ENCODE data around the gene ARID1B.

ARID1B gene

DNA sequence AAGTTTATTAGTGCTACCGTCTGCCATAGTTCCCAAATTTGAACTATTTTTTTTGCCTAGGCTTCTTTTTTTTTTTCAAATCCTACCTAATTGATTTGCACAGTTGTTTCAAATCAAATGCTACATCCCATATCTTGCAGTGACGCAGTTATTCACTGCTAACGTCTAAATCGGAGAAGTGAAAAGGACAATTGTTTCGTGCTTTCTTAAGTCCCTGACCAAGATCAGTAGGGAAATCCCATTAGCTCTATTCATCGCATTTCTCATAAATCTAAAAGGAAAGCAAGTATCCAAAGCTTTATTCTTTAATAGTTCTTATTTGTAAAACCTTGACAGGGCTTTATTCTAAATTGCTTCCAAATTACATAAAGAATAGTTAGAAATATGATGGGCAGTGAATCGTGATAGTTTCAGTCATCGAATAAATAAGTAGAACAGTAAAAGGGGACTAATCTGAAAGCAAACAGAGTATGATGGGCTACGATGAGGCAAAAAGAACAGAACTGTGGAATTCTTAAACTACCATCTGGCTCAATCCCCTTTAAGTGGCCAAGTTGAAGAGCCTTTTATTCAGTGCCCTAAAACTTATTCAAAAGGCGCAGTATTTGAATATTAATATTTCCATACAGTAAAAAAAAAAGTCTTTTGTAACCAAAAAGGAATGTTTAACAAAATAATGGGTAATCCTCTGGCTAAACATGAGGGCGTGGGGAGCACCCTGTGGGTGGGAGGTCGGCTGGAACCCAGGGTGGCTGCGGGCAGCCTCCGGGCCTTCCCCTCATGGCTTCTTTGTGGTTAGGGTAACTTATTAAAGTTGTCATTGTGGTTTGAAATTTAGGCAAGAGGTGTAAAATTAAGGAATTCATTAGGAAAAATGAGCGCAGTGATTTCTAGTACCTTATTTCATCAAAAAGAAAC, 3.0 kb upstream of the ARID1B start:
- H3K4me3 ChIP-seq (ENCODE audit: control insufficient read depth in 1 of 7, extremely low read depth in 1 of 7, insufficient read depth in 4 of 7, low read depth in 2 of 7, low read length in 6 of 7), result peak overlapping the region in 1 of 7 experiments; percentile 57
- ChIA-PET CTCF (no interaction called here), POLR2A (interaction anchor here (0.7 kb wide), 1 partner anchor 1218 kb away, joined by 3 read pairs; no protein-coding TSS in a partner anchor)
- 53% methylated on average over 8 of the region's 15 CpGs for WGBS (ENCODE audit: insufficient coverage)
- peaks cover 8 to 24% (median 18%) of the 10 kb centered on the region in 4 experiments for H3K4me1 ChIP-seq (ENCODE audit: control extremely low read depth in 1 of 4, control insufficient read depth in 4 of 4, insufficient read depth in 4 of 4, low read length in 3 of 4)
- peak in 2 of 3 donors; percentile 31 to 35 for DNase-seq
- peaks cover 0 to 3% (median 0%) of the 10 kb centered on the region in 5 experiments for H3K27me3 ChIP-seq (replicated peaks in 2 of 5; ENCODE audit: control insufficient read depth in 4 of 5, insufficient read depth in 5 of 5, low read length in 4 of 5)
- no peaks in the 10 kb centered on the region for H3K9me3 ChIP-seq (ENCODE audit: control extremely low read depth in 1 of 5, control insufficient read depth in 4 of 5, insufficient read depth in 2 of 5, low read depth in 1 of 5, low read length in 4 of 5)
- H3K27ac ChIP-seq (ENCODE audit: insufficient read depth in 1 of 2, low read depth in 1 of 2, low read length in 2 of 2, poor library complexity in 1 of 2, severe bottlenecking in 2 of 2), result no peak overlapping the region
- no peaks in the 10 kb centered on the region for H3K36me3 ChIP-seq (ENCODE audit: control insufficient read depth in 4 of 4, insufficient read depth in 4 of 4, low read length in 3 of 4)

DNA sequence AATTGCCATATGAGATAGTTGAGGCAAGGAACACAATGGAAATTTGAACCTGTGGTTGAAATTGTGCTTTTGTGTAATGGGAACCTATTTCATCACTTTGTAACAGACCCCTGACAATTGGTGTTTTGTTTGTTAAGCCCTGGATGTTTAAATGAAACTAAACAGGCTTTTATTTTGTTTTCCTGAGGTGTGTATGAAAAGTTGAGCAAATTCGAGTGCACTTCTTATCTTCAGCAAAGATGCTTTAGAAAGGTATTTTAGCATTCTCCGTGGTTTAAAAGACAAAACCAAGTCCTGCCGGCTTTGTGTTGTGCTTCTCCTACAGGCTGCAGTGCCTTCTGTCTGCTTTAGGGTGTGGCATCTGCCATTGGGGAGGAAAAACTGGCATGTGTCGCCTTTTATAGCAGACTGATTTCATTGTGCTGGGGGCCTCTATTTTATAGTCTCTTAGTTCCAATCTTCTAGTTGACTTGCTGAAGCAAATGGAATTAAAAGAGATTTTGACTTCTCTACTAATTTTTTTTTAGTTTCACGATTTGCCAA, 2.2 kb upstream of the ARID1B start:
- DNase-seq, result peak in 2 of 3 donors; percentile 27 to 42
- peak overlapping the region in 2 of 7 experiments; percentile 39 to 57 for H3K4me3 ChIP-seq (ENCODE audit: control insufficient read depth in 1 of 7, extremely low read depth in 1 of 7, insufficient read depth in 4 of 7, low read depth in 2 of 7, low read length in 6 of 7)
- peaks cover 0 to 3% (median 0%) of the 10 kb centered on the region in 5 experiments for H3K27me3 ChIP-seq (replicated peaks in 2 of 5; ENCODE audit: control insufficient read depth in 4 of 5, insufficient read depth in 5 of 5, low read length in 4 of 5)
- peaks cover 8 to 26% (median 19%) of the 10 kb centered on the region in 4 experiments for H3K4me1 ChIP-seq (ENCODE audit: control extremely low read depth in 1 of 4, control insufficient read depth in 4 of 4, insufficient read depth in 4 of 4, low read length in 3 of 4)
- no peaks in the 10 kb centered on the region for H3K36me3 ChIP-seq (ENCODE audit: control insufficient read depth in 4 of 4, insufficient read depth in 4 of 4, low read length in 3 of 4)
- POLR2A ChIA-PET, result no interaction called here
- 48% methylated on average over 5 of the region's 5 CpGs for WGBS (ENCODE audit: insufficient coverage)
- no peaks in the 10 kb centered on the region for H3K9me3 ChIP-seq (ENCODE audit: control extremely low read depth in 1 of 5, control insufficient read depth in 4 of 5, insufficient read depth in 2 of 5, low read depth in 1 of 5, low read length in 4 of 5)
- no peak overlapping the region for H3K27ac ChIP-seq (ENCODE audit: insufficient read depth in 1 of 2, low read depth in 1 of 2, low read length in 2 of 2, poor library complexity in 1 of 2, severe bottlenecking in 2 of 2)
- CTCF ChIA-PET, result no interaction called here

DNA sequence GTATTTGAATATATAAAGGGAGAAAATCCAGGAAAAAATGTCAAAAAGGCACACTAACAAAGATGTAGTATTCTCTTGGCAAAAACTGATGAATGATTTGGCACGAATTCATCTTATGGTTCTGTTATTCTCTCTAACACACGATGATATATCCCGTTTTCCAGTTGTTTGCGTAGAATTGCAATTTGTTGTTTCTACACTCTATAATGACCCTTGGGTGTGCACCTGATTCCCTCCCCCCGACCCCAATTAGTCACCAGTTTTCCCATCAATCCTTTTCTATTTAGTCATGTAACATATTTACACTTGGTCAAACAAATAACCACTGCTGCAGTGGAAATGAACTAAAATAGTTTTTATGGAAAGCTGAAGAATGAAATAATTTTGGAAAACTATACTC, 1.5 kb upstream of the ARID1B start:
- ChIA-PET POLR2A (interaction anchor here (0.6 to 1.0 kb wide), 2 partner anchors 55 to 88 kb away, joined by 3 to 5 read pairs; no protein-coding TSS in a partner anchor), CTCF (interaction anchor here (0.6 to 1.5 kb wide), 5 partner anchors 10 to 91 kb away, joined by 3 to 5 read pairs (median 4); no protein-coding TSS in a partner anchor)
- H3K4me3 ChIP-seq (ENCODE audit: control insufficient read depth in 1 of 7, extremely low read depth in 1 of 7, insufficient read depth in 4 of 7, low read depth in 2 of 7, low read length in 6 of 7), result peak overlapping the region in 3 of 7 experiments; percentile 27 to 94 (median 93)
- peaks cover 12 to 33% (median 22%) of the 10 kb centered on the region in 4 experiments for H3K4me1 ChIP-seq (ENCODE audit: control extremely low read depth in 1 of 4, control insufficient read depth in 4 of 4, insufficient read depth in 4 of 4, low read length in 3 of 4)
- peaks cover 0 to 3% (median 0%) of the 10 kb centered on the region in 5 experiments for H3K27me3 ChIP-seq (replicated peaks in 2 of 5; ENCODE audit: control insufficient read depth in 4 of 5, insufficient read depth in 5 of 5, low read length in 4 of 5)
- no peaks in the 10 kb centered on the region for H3K36me3 ChIP-seq (ENCODE audit: control insufficient read depth in 4 of 4, insufficient read depth in 4 of 4, low read length in 3 of 4)
- H3K9me3 ChIP-seq (ENCODE audit: control extremely low read depth in 1 of 5, control insufficient read depth in 4 of 5, insufficient read depth in 2 of 5, low read depth in 1 of 5, low read length in 4 of 5), result no peaks in the 10 kb centered on the region
- H3K27ac ChIP-seq (ENCODE audit: insufficient read depth in 1 of 2, low read depth in 1 of 2, low read length in 2 of 2, poor library complexity in 1 of 2, severe bottlenecking in 2 of 2), result no peak overlapping the region
- DNase-seq, result no peak
- WGBS (ENCODE audit: insufficient coverage), result 79% methylated on average over 5 of the region's 5 CpGs

DNA sequence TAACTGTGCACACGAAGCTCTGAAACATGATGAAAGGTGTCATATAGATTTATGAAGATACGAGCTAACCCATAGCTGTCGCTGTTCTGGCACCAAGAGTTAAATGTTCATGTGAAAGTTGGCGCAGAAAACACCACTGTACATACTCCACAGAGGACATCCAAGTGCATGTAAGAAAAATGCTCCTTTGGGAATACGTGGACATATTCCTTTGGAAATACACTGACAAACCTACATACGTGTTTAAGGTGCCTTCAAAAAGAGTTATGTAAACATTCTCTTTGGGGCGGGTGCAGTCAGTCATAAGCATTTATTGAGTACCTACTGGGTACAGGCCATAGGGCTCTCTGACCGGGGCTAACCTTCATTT, 723 bp upstream of the ARID1B start:
- peak overlapping the region; percentile 85 to 96 for H3K27ac ChIP-seq (ENCODE audit: insufficient read depth in 1 of 2, low read depth in 1 of 2, low read length in 2 of 2, poor library complexity in 1 of 2, severe bottlenecking in 2 of 2)
- ChIA-PET CTCF (interaction anchor here (0.6 to 1.5 kb wide), 6 partner anchors 9 to 103 kb away, joined by 3 to 5 read pairs (median 4); no protein-coding TSS in a partner anchor), POLR2A (interaction anchor here (0.6 to 1.2 kb wide), 3 partner anchors 56 to 91 kb away, joined by 3 to 5 read pairs (median 5); no protein-coding TSS in a partner anchor)
- peaks cover 12 to 40% (median 28%) of the 10 kb centered on the region in 4 experiments for H3K4me1 ChIP-seq (ENCODE audit: control extremely low read depth in 1 of 4, control insufficient read depth in 4 of 4, insufficient read depth in 4 of 4, low read length in 3 of 4)
- H3K36me3 ChIP-seq (ENCODE audit: control insufficient read depth in 4 of 4, insufficient read depth in 4 of 4, low read length in 3 of 4), result no peaks in the 10 kb centered on the region
- 0% methylated on average over 2 of the region's 8 CpGs for WGBS (ENCODE audit: insufficient coverage)
- DNase-seq, result peak; percentile 61 to 82 (median 74)
- peak overlapping the region; percentile 78 to 98 (median 88) for H3K4me3 ChIP-seq (ENCODE audit: control insufficient read depth in 1 of 7, extremely low read depth in 1 of 7, insufficient read depth in 4 of 7, low read depth in 2 of 7, low read length in 6 of 7)
- peaks cover 0 to 3% (median 0%) of the 10 kb centered on the region in 5 experiments for H3K27me3 ChIP-seq (replicated peaks in 2 of 5; ENCODE audit: control insufficient read depth in 4 of 5, insufficient read depth in 5 of 5, low read length in 4 of 5)
- no peaks in the 10 kb centered on the region for H3K9me3 ChIP-seq (ENCODE audit: control extremely low read depth in 1 of 5, control insufficient read depth in 4 of 5, insufficient read depth in 2 of 5, low read depth in 1 of 5, low read length in 4 of 5)

- ChIA-PET CTCF (interaction anchor here (0.6 to 2.0 kb wide), 4 partner anchors 8 to 111 kb away, joined by 3 to 4 read pairs (median 4); no protein-coding TSS in a partner anchor), POLR2A (interaction anchor here (0.8 to 1.2 kb wide), 4 partner anchors 10 to 221 kb away, joined by 3 to 5 read pairs (median 4); no protein-coding TSS in a partner anchor)
- peaks cover 13 to 50% (median 35%) of the 10 kb centered on the region in 4 experiments for H3K4me1 ChIP-seq (ENCODE audit: control extremely low read depth in 1 of 4, control insufficient read depth in 4 of 4, insufficient read depth in 4 of 4, low read length in 3 of 4)
- peaks cover 0 to 3% (median 0%) of the 10 kb centered on the region in 5 experiments for H3K27me3 ChIP-seq (replicated peaks in 2 of 5; ENCODE audit: control insufficient read depth in 4 of 5, insufficient read depth in 5 of 5, low read length in 4 of 5)
- H3K9me3 ChIP-seq (ENCODE audit: control extremely low read depth in 1 of 5, control insufficient read depth in 4 of 5, insufficient read depth in 2 of 5, low read depth in 1 of 5, low read length in 4 of 5), result no peaks in the 10 kb centered on the region
- peak overlapping the region; percentile 85 to 96 for H3K27ac ChIP-seq (ENCODE audit: insufficient read depth in 1 of 2, low read depth in 1 of 2, low read length in 2 of 2, poor library complexity in 1 of 2, severe bottlenecking in 2 of 2)
- DNase-seq, result peak; percentile 71 to 87 (median 78)
- peak overlapping the region; percentile 86 to 98 (median 93) for H3K4me3 ChIP-seq (ENCODE audit: control insufficient read depth in 1 of 7, extremely low read depth in 1 of 7, insufficient read depth in 4 of 7, low read depth in 2 of 7, low read length in 6 of 7)
- no peaks in the 10 kb centered on the region for H3K36me3 ChIP-seq (ENCODE audit: control insufficient read depth in 4 of 4, insufficient read depth in 4 of 4, low read length in 3 of 4)
- under 1% methylated on average over 53 of the region's 113 CpGs for WGBS (ENCODE audit: insufficient coverage)
These were observed 637 bp downstream of the ARID1B start for GRCh38 chr6:156777577-156778453.

DNA sequence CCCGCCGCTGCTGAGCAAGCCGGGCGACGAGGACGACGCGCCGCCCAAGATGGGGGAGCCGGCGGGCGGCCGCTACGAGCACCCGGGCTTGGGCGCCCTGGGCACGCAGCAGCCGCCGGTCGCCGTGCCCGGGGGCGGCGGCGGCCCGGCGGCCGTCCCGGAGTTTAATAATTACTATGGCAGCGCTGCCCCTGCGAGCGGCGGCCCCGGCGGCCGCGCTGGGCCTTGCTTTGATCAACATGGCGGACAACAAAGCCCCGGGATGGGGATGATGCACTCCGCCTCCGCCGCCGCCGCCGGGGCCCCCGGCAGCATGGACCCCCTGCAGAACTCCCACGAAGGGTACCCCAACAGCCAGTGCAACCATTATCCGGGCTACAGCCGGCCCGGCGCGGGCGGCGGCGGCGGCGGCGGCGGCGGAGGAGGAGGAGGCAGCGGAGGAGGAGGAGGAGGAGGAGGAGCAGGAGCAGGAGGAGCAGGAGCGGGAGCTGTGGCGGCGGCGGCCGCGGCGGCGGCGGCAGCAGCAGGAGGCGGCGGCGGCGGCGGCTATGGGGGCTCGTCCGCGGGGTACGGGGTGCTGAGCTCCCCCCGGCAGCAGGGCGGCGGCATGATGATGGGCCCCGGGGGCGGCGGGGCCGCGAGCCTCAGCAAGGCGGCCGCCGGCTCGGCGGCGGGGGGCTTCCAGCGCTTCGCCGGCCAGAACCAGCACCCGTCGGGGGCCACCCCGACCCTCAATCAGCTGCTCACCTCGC, 1.5 kb downstream of the ARID1B start:
- Histone ChIP-seq H3K9me3 (ENCODE audit: control extremely low read depth in 1 of 5, control insufficient read depth in 4 of 5, insufficient read depth in 2 of 5, low read depth in 1 of 5, low read length in 4 of 5) (no peaks in the 10 kb centered on the region), H3K36me3 (ENCODE audit: control insufficient read depth in 4 of 4, insufficient read depth in 4 of 4, low read length in 3 of 4) (no peaks in the 10 kb centered on the region), H3K4me3 (ENCODE audit: control insufficient read depth in 1 of 7, extremely low read depth in 1 of 7, insufficient read depth in 4 of 7, low read depth in 2 of 7, low read length in 6 of 7) (peak overlapping the region; percentile 46 to 98 (median 88)), H3K27me3 (replicated peaks in 2 of 5; ENCODE audit: control insufficient read depth in 4 of 5, insufficient read depth in 5 of 5, low read length in 4 of 5) (no peaks in the 10 kb centered on the region), H3K4me1 (ENCODE audit: control extremely low read depth in 1 of 4, control insufficient read depth in 4 of 4, insufficient read depth in 4 of 4, low read length in 3 of 4) (peaks cover 19 to 58% (median 43%) of the 10 kb centered on the region in 4 experiments), H3K27ac (ENCODE audit: insufficient read depth in 1 of 2, low read depth in 1 of 2, low read length in 2 of 2, poor library complexity in 1 of 2, severe bottlenecking in 2 of 2) (peak overlapping the region; percentile 80 to 93)
- WGBS (ENCODE audit: insufficient coverage), result 0% methylated on average over 54 of the region's 100 CpGs
- CTCF ChIA-PET, result interaction anchor here (1.0 to 2.0 kb wide), 3 partner anchors 8 to 90 kb away, joined by 3 to 4 read pairs (median 3); no protein-coding TSS in a partner anchor
- POLR2A ChIA-PET, result interaction anchor here (1.2 kb wide), 1 partner anchor 93 kb away, joined by 5 read pairs; no protein-coding TSS in a partner anchor
- DNase-seq, result peak in 2 of 3 donors; percentile 52 to 70
